ENCODE measurements around the gene ATP5F1C. TPM values are rescaled to one million over a fixed set of nuclear protein-coding genes. Genes with fewer than 3 reads are reported as not detected.
"Not testable (repeated sequence)": the region's sequence is repeated elsewhere in the genome, so short reads cannot be mapped to it uniquely, and the experiment has no call there.

ATP5F1C gene
- 100 to 1,000 TPM; 282 to 292 TPM for total RNA-seq

DNA sequence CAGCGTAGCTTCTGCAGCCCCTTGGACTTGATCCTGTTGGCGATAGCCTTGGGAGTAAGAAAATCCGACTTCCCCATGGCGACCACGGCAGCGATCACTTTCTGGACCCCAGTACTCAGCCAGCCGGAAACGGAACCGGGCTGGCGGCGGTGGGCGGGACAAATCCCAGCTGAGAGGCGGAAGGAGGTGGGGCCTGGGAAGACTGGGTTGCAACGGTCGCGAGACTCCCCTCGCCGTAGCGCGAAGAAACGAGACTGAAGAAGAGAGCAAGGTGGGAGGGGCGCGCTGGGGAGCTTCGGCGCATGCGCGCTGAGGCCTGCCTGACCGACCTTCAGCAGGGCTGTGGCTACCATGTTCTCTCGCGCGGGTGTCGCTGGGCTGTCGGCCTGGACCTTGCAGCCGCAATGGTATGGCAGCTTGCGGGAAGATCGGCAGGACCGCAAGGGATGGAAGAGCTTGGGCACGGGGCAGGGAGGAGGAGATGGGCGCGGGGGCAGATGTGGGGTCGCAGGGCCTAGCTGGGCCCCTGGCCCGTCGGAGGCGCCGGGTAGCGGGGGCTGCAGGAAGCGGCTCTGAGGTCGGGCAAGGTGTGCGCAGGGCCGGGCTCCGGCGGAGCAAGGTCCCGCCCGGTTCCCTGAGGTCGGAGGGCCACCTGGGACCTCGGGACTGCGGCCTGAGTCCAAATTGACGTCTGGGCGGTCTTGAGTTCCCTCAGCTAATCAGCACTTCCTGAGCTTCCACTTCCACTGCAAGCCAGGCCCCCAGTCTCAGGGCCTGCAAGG lies at the start of gene ATP5F1C, which contains the start of gene KIN:
ATP5F1C (plus strand) TSS at position 321 of the 782 bp plus-strand sequence; CDS start at position 352, 31 bp downstream.
KIN (minus strand) TSS at position 137 of the 782 bp plus-strand sequence; CDS start at position 77, 60 bp downstream.
- intact Hi-C loops (cut with micrococcal nuclease) = no loop called here
- DNase-seq (peak; percentile 98), ATAC-seq (peak; percentile 98)
- H3K27me3 Mint-ChIP-seq = no peaks in the 10 kb centered on the region
- no peak within 1 kb of the TSS for H3K4me3 Mint-ChIP-seq
- TF ChIP-seq, protein P1, sequence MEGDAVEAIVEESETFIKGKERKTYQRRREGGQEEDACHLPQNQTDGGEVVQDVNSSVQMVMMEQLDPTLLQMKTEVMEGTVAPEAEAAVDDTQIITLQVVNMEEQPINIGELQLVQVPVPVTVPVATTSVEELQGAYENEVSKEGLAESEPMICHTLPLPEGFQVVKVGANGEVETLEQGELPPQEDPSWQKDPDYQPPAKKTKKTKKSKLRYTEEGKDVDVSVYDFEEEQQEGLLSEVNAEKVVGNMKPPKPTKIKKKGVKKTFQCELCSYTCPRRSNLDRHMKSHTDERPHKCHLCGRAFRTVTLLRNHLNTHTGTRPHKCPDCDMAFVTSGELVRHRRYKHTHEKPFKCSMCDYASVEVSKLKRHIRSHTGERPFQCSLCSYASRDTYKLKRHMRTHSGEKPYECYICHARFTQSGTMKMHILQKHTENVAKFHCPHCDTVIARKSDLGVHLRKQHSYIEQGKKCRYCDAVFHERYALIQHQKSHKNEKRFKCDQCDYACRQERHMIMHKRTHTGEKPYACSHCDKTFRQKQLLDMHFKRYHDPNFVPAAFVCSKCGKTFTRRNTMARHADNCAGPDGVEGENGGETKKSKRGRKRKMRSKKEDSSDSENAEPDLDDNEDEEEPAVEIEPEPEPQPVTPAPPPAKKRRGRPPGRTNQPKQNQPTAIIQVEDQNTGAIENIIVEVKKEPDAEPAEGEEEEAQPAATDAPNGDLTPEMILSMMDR (IDR thresholded peaks at IDR 0.05) = no peak
- ChIA-PET POLR2A (interaction anchor here (0.6 to 3.0 kb wide), 10 partner anchors 10 to 1310 kb away, joined by 3 to 20 read pairs (median 3); partner anchors contain the start of gene TAF3), CTCF (interaction anchor here (1.0 to 1.5 kb wide), 5 partner anchors 14 to 263 kb away, joined by 3 to 7 read pairs (median 3); no protein-coding TSS in a partner anchor)
- peaks cover 31% of the 10 kb centered on the region for H3K36me3 Mint-ChIP-seq (ENCODE audit: low read depth)
- H3K27ac Mint-ChIP-seq = no peak within 1 kb of the TSS
- H3K4me1 Mint-ChIP-seq (ENCODE audit: low read depth) = peaks cover 56% of the 10 kb centered on the region
- no peaks in the 10 kb centered on the region for H3K9me3 Mint-ChIP-seq

DNA sequence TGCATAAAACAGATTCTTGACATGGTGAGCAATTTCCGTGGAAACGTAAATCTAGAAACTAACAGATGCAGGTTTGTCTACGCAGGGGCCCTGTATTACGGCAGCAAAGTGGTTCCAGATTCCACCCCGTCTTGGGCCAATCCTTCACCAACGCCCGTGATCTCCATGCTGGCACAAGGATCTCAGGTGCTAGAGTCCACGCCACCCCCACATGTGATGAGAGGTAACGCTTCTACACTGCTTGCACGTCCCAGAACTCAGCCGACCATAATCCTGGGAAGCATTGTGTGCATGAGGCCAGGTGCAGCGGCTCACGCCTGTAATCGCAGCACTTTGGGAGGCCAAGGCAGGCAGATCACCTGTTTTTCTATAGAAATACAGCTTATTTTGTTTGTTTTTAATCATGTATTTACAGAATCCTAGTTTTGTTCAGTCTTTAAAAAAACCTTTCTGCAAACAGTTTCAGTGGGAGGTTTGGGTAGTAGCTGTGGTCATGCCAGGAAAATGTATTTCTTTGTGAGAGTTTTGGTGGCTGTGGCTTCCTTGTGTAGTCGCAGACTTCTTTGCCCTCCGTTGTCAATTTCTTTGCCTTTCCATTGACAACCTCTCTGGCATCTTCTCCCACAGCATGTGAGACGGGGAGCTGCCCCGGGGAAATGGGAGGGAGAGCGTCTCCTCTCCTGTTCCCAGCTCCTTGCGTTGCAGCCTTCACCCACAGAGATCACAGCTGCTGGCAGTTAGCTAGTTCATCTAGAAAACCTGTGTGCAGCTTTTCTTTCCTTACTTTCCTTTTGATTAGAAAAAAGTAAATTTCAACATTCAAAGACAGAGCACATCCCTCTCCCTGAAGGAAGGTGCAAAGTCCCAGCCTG lies 49.2 kb upstream of the ATP5F1C start:
- ChIA-PET CTCF (interaction anchor here (2.0 kb wide), 1 partner anchor 52 kb away, joined by 6 read pairs; no protein-coding TSS in a partner anchor), POLR2A (no interaction called here)
- Mint-ChIP-seq H3K36me3 (ENCODE audit: low read depth) (no peaks in the 10 kb centered on the region), H3K4me1 (ENCODE audit: low read depth) (no peaks in the 10 kb centered on the region), H3K4me3 (no peak overlapping the region), H3K27ac (no peak overlapping the region), H3K9me3 (no peaks in the 10 kb centered on the region), H3K27me3 (no peaks in the 10 kb centered on the region)
- ATAC-seq (no peak), DNase-seq (no peak)
- TF ChIP-seq, protein P1 (IDR thresholded peaks at IDR 0.05) = no peak
- intact Hi-C loops (cut with micrococcal nuclease) = no loop called here

DNA sequence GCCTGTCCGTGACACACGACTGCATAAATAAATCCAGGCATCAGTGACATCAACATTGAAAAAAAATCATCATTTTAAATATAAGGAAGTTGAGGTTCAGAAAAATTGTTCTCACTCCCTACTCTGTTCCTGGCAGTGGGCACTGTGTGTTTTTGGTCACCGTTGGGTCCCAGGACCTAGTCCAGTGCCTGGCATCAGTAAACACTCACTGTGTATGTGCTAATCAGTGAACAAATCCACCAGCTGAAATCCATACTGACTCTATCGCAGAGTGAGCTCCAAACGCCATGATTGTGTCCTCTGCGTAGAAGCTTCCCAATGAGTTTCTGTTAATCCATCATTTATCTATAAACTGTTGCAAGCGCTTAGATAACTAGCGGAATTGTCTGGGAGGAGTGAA lies 43.7 kb upstream of the ATP5F1C start:
- H3K36me3 Mint-ChIP-seq (ENCODE audit: low read depth) = no peaks in the 10 kb centered on the region
- CTCF ChIA-PET = no interaction called here
- no peak for DNase-seq
- POLR2A ChIA-PET = no interaction called here
- no peak overlapping the region for H3K27ac Mint-ChIP-seq
- H3K4me1 Mint-ChIP-seq (ENCODE audit: low read depth) = no peaks in the 10 kb centered on the region
- H3K27me3 Mint-ChIP-seq = no peaks in the 10 kb centered on the region
- H3K9me3 Mint-ChIP-seq = no peaks in the 10 kb centered on the region
- TF ChIP-seq, protein P1 (IDR thresholded peaks at IDR 0.05) = no peak
- intact Hi-C loops (cut with micrococcal nuclease) = no loop called here
- no peak for ATAC-seq
- no peak overlapping the region for H3K4me3 Mint-ChIP-seq

DNA sequence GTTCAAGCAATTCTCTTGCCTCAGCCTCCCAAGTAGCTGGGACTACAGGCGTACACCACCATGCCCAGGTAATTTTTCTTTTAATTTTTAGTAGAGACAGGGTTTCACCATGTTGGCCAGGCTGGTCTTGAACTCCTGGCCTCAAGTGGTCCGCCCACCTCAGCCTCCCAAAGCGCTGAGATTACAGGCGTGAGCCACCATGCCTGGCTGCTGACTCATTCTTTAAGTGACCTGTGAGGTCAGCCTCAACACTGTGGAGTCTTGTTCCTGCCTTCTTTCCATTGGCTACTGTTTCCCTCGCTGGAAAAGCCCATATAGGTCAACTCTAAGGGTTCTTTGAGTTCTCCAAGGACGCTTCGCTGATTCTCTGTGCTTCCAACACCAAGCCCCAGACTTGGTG lies 39.3 kb upstream of the ATP5F1C start:
- H3K4me1 Mint-ChIP-seq (ENCODE audit: low read depth); H3K27me3 Mint-ChIP-seq; CTCF ChIA-PET; H3K27ac Mint-ChIP-seq; intact Hi-C loops (cut with micrococcal nuclease); DNase-seq; POLR2A ChIA-PET; H3K4me3 Mint-ChIP-seq; ATAC-seq; H3K9me3 Mint-ChIP-seq: not testable (repeated sequence)
- peaks cover 14% of the 10 kb centered on the region for H3K36me3 Mint-ChIP-seq (ENCODE audit: low read depth)

DNA sequence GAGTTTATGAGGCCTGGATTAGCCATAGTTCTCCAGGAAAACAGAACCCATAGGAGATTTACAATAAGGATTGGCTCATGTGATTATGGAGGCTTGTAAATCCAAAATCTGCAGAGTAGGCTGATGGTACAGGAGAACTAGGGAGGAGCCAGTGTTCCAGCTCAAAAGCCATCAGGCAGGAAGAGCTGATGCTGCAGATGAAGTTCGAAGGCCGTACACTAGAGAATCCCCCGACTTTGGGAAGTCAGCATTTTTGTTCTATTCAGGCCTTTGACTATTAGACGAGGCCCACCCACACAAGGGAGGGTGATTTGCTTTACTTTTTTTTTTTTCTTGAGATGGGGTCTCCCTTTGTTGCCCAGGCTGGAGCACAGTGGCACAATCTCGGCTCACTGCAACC lies 37.8 kb upstream of the ATP5F1C start:
- peaks cover 21% of the 10 kb centered on the region for H3K36me3 Mint-ChIP-seq (ENCODE audit: low read depth)
- no peaks in the 10 kb centered on the region for H3K27me3 Mint-ChIP-seq
- DNase-seq = no peak
- no peak for ATAC-seq
- no peaks in the 10 kb centered on the region for H3K9me3 Mint-ChIP-seq
- intact Hi-C loops (cut with micrococcal nuclease) = no loop called here
- no peak overlapping the region for H3K4me3 Mint-ChIP-seq
- POLR2A ChIA-PET = no interaction called here
- no peak overlapping the region for H3K27ac Mint-ChIP-seq
- TF ChIP-seq, protein P1 (IDR thresholded peaks at IDR 0.05) = no peak
- CTCF ChIA-PET = no interaction called here
- no peaks in the 10 kb centered on the region for H3K4me1 Mint-ChIP-seq (ENCODE audit: low read depth)

All from activated CD8-positive, alpha-beta T cell treated with anti-CD3 and anti-CD28 coated beads for 36 hours (primary cell).